Measurements from ENCODE around the gene PLPP3.
A peak's percentile ranks its signal among the peaks of the same experiment; 100 is the strongest.

Gene PLPP3

DNA sequence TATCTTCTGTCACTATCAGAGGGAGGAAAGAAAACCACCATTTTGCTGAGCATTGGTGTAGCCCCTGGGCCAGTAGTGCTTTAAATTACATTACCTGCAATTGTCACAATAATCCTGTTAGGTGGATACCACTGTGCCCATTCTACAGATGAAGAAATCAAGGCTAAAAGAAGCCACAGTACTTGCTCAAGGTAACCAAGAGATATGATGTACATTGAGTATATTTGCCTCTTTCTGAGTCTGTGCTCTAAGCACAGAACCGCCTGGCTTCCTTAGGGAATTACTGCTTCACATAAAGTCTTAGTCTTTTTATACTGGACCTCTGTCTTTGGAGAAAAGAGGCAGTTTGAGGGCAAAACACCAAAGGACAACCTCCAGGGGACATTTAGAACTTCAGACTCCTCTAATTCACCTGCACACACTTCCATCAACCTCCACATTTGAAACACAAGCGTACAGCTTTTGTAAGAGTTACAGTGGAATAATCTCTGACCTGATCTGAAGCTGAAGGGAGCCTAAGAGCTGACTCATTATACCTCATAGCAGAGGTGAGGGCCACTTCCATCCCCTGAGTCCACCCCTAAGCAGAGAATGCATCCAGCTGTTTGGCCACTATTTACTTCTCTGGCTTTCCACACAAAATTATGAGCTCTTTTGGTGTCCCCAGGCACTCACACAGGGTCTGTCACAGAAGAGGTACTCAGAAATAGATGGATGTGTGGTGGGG, 61.8 kb downstream of the PLPP3 start:
- DNase-seq = no peak

DNA sequence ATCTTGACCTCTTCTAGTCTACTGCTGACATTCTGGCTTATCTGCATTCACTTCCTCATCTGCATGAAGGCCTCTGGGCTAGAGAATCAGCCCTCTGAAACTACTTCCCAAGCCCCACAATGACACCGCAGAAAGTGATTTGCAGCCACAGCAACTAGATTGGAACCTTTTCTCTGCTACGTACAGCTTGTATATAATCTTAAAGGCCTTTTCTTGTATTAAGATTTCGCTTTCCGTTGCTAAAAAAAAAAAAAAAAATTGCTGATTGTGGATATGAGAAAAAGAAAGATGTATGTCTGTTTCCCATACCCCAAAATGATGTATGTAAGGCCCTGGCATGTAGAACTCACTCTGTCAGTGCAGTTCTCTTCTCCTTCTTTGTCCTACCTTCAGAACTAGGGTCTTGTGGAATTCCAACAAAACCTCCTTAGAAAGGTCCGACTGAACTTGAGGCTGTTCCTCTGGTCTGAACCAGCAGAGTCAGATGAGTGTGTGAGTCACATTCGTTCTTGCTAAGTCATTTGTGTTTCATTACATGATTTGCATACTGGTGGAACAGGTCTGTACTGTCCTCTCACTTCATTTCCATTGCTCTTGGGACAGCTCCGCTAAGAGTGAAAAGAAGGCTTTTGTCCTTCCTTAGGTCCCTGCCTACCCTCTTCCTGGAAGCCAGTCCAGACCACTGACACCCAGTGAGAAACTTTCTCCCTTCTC, 62.7 kb downstream of the PLPP3 start:
- DNase-seq = peak; percentile 74

DNA sequence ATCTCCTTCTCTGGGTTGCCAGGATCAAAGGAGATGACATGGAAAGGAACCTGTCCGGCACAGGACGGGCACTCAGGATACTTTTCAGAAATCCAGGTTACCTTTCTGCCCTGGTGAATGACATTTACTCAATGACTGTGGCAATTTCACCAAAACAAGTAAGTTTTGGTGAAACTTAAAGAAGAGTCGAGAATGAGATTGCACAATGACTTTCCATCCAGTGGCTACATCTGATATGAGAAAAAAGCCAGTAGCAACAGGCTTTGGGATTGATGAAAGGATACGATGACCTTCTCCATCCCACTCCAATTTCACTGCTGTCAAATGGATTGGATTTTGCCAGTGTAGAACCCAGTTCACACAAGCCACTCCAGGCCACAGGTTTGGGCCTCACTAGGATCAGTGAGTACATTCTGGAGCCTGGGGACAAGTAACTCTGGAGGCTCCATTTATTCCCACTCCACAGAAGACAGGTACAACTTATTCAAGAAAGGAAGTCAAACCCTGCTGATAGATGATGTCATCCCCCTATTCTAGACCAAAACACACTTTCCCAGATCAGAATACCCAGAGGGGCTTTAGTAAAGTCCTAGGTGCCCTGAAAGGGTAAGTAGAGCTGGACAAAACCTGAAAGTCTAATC, 63.3 kb downstream of the PLPP3 start:
- DNase-seq = no peak

DNA sequence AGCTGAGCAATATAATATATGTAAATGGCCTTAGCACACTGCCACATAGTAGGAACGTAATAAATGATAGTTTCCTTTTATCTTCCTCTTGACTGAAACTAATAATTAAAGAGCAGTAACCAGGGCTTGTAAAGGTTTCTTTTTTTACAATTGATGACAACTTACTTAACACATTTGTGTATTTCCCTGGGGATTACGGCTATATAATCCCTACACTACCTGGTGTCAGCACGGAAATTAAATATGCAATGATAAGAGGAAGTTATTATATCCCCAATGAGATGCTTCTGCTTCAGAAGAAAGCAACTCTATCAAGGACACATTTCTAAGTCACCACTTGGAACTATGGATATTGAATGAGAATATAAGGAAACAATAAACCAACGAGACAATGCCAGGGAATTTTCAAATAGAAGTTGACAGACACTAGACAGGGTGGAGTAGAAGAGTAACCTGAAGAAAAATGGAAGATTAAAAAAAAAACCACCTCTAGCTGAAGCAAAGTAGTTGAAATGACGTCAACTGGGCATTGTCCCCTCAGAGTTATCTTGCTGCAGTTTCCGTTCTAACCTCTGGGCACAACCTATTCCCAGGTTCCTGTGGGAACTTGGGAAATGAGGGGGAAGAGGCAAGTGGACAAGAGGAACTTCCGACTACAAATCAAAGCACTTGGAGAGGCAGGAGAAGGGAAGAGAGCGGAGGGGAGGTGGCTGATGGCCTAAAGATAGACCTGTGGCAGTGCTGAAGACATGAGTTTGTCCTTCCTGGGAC, 66.5 kb downstream of the PLPP3 start:
- no peak for DNase-seq

DNA sequence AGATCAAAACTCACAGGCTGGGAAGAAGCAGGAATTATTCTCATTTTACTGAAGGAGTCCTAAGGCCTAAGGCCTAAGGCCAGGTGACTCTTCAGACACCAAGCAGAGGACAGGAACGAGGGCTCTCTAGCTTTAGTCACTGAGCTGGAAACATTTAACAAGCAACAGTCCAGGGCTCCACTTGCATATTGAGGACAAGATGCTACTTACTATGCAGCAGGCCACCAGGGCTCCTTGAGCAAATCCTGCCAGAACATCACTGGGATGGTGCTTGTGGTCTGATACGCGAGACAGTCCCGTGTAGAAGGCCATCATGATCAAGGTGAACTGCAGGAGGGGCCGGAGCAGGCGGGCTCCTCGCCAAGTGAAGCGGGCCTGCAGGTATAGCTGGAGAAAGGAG, 67.6 kb downstream of the PLPP3 start:
- DNase-seq = no peak

DNA sequence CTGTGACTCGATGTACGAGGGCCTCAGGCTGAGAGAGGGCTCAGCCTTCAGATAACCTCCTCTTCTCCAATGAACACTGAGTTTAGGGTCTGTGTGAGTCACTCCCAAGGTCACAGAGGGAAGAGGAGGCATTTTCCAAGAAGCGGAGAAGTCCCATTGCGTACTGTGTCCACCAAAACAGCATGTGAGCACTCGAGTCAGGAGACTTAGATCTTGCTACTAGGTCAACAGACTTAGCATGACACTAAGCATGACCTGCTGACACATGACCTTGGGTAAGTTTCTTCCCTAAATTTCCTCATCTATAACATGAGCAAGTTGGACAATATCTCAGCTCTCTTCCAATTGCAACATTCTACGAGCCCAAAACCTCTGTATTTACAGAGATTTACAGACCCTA, 68.0 kb downstream of the PLPP3 start:
- no peak for DNase-seq

DNA sequence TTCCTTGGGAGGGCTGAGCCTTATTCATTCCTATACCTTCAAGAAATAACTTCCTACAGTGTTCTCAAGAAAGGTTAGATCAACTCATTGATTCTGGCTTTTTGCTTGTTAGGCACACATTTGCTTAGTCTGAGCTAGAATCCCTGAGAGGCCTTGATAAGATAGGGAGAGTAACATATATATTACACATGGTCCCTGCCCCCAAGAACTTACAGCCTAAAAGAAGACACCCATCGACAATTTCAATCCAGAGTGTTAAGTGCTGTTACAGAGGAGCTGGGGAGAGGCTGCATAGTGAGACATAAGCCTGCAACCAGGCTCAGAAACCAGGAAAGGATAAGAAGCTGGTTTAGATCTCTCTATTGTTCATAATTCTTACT, 68.7 kb downstream of the PLPP3 start:
- no peak for DNase-seq

DNA sequence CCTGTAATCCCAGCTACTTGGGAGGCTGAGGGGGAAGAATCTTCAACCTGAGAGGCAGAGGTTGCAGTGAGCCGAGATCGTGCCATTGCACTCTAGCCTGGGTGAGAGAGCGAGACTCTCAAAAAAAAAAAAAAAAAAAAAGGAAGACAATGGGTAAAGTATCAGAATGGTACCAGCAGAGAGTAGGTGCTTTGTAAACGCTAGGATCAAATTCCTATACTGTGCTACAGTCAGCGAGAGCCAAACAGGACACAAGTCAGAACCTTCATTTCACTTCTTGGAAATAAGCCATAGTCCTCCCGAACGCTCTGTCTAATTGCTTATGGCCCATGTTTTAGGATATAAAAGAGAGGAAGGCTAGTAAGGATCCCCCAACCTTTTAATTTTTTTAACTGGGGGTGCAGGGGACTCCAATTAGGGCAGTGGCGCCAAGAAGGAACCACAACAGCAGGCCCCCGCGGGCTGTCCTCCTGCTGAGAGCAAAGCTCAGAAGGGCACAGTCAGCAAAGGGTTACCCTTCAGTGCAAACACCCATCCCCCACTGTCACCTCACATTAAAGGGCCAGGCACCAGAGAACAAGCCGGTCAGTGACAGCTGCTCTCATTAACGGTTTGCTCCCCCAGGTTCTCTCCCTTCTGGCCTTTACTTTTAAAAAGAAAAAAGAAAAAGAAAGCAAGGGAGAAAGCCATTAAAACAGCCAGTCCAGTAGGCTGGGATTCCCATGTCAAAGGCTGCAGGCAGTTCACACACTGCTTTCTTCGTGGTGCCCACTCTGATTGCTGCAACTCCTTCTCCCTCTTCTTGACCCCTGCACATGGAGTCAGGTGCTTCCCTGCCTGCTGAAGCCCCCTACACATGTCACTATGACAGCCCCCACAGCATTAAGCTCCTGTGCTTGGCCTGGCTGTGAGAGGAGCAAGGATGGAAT, 69.4 kb downstream of the PLPP3 start:
- peak; percentile 35 for DNase-seq

DNA sequence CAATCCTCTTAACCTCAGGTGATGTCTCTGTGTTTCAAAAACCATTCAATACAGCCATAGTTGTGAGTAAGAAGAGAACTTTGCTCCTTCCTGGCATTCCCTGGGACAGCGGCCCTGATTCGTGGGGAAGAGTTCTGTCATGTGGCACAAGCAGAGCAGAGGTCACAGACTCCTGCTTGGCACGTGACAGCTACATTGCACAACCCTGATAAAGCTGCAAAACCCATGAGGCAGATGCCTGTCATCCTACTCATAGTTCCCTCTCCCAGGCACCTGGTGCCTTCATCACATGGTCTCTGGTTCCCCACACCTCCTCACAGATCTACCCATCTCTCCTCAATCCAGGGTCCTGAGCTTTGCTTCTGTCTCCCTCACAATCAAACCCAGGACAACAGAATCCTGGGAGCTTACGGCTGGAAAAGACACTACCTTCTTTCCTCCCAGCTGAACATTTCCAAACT, 70.8 kb downstream of the PLPP3 start:
- DNase-seq = peak; percentile 30

DNA sequence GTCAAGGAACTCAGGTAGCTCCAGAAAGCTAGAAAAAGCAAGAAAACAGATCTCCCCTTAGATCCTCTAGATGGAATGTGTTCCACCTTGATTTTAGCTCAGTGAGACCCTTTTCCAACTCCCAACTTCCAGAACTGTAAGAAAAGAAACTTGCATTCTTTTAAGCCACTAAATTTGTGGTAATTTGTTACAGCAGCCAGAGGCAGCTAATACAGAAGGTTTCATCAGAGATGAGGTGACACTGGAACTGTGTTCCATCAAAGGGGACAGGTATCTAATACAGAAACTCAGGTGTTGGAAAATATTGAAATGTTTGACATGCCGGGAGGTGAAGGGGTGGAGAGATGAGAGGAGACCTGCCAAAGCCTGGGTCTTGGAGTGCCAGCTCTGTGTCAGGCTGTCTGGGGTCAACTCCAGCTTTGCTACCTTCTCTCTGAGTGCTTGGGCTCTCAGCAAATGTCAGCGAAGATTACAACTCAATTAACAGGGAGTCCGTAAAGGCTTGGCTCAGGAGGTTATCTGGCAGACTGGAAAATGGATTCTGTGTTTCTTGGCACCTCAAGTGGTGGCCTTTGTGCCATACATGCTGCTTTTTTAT, 71.3 kb downstream of the PLPP3 start:
- DNase-seq = no peak

DNA sequence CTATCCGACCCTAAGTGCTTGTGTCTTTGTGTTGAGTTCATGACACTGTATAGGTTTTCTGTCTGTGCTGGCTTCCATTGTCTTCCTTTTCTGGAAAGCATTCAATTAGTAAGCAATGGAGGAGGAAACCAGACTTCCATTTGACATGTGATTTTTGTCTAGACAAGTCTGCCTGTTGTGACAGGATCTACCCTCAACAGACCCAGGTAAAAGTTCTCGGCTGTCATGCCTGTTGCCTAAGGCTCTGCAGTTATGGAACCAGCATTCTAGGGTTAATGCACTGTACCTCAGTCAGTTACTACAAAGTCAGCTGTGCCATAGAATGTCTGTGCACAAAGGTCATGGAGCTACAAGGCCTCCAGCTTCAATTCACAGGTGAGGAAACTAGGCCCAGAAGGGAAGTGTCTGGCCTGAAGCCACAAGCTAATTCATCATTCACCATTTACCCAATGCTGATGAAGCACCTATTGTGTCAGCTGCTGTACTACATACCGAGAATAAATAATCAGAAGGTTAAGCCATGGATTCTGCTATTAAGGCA, 72.3 kb downstream of the PLPP3 start:
- peak; percentile 72 for DNase-seq

DNA sequence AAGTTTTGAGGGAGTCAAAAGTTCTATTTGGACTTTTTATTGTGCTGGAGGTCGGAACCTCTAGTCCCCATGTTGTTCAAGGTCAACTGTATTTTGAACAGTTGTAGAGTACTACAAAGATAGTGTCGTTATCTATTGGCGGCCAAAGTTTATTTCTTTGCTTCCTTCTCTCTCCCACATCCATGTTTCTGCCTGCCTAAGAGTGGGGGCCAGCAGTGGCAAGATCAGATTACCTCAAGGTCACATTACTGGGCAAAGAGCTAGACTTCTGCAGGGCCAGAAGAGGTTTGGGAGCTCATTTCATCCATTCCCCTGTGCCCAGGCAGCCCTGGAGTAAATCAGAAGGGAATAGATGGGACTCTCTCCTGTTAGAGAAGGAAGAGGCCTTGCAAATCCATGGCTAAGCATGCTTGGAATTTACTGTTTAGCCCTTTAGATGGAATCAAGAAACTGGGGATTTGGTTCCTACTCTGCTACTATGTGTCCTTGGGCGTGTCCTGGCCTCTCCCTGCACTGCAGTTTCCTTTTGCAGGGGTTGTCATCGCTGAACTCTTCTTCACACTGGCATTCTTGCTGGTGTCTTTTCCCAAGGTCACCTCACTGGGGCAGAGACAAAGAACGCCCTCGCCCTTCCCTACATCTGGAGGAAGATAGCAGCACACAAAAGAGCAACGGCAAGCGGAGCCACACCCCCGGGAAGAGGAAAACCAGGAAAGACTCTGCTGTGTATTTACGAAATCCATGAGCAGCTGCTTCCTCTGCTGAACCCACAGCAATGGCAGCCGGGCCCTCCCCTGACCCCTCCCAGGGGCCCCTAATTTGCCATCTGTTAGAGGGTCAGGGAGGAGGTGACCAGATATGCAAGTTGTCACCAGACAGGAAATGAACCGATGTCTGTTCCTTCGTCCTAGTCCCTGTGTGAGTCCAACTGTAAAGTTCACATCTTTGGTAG, 73.3 kb downstream of the PLPP3 start:
- no peak for DNase-seq

DNA sequence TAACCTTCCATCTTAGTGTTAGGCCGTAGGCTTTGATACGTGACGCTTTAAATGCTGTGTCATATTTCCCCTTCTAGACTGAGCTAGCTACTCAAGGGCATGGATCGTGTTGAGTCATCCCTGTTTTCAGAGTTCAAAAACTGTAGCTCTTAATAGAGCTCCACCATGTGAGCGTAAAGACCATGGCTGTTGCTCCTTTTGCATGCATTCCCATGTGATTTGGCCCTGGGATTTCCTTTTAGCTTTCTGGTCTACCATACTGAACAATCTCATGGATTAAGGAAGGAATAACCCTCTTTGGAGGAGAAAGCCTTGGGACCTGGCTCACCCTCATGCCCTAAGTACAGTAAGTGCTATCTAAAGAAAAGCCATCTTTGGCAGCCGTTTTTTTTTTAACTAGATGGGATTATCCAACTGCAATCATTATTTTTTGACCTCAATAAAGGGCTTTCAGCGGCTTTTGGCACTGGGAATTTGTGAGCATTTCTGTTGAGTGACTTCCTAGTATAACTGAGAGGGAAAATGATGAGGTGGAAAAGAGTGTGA, 76.6 kb downstream of the PLPP3 start:
- DNase-seq = peak; percentile 26

DNA sequence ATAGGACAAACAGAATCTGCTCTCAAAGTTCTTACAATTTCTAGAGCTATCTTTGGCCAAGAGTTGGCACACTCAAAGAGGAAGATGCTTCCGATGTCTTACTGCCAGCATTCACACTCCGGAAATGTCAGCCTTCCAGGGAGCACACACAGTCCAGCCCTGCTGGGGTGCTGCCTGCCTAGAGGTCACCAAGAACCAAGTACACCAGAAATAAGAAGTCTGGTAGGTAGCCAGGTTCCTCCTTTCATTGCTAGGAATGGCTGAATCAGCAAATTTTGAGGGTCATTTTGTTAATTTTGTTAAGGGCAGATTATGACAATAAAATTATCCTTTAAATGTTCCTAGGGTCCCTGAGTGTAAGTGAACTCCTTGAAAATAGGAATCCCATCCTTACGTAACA, 77.5 kb downstream of the PLPP3 start:
- DNase-seq = peak; percentile 79

DNA sequence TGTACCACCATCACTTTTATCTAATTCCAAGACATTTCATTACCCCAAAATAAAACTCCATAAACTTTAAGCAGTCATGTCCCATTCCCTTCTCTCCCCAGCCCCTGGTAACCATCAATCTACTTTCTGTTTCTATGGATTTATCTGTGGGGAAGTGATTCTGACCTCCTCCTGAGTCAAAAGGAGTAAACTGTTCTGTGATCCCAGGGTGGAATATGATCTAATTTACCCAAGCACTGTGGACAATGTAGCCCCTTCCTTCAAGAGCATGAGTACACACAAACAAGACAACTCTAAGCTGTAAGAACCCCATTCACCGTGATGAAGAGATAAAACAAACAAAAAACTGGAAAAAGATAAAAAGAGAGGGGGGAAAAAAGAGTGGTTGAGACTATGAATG, 77.9 kb downstream of the PLPP3 start:
- no peak for DNase-seq

DNA sequence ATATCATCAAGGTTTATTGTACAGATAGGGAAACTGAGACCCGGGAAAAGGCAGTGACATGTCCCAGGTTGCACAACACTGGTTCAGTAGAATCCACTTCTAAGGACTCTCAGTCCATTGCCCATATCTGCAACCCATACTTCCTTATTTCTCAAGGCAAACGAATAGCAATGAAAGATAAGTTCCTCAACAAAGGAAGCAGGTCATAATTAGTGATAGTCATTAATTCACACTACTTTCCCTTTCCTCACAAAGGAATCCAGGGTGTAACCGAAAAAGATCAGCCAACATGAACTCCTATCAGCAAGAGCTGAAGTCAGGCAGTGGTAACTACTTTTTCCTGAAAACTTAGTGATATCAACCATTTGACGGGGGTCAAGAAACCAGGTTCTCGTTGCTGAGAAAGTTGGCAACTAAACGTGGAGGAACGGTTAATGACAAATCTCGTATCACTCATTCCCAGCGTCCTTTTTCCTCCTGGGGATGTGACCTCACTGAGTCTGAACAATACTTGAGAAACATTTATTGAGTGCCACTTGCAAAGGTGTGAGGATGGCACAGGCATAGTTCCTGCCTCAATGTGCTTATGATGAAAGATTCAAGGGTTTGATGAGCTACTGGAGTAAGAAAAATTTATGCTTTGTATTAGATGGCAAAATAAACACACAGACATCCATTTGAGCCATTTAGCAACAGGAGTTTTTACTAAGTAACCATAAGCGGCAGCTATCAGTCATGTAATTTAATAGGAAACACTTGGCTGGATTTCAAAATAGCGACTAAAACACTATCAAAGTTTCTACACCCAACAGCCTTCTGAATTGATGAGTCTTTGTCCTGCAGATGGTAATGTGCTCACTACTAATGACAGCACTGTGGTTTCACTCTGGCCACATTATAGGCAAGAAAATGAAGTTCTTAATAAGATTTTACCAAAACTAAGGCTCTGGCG, 82.3 kb downstream of the PLPP3 start:
- no peak for DNase-seq

DNA sequence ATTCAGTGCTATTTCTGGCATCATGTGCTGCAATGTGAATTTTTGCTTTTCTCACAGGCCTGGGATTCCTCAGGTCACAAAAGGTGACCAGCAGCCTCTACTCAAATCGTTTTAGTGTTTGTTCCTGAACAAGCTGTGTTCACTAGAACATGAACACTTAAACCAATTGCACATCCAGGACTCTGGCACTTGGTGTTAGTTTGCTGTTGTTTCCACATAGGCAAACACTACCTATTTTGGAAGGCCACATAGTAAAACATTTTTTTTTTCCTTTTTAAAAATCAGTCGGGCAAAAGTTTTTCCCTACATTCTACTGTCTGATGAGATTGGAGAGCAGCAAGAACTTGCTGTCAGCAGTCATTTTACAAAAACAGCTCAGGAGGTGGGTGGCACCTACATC, 83.2 kb downstream of the PLPP3 start:
- no peak for DNase-seq

DNA sequence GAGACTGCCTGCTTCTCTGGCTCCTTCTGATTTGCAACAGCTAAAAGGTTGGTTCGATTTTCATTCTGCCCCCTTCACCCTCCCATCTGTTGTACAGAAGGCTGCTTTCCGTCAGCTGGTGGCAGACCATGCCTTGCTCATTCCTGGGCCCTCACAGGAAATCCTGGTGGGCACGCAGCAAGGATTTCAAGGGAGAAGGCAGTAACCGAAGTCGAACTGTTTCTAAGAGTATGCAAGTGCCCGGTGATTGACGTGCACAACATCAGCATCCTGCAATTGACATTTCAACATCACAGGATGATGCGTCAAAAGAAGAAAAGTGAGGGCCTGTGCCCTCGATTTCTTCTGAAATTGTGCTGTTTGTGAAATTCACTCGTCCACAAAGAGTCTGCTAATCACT, 83.8 kb downstream of the PLPP3 start:
- no peak for DNase-seq

DNA sequence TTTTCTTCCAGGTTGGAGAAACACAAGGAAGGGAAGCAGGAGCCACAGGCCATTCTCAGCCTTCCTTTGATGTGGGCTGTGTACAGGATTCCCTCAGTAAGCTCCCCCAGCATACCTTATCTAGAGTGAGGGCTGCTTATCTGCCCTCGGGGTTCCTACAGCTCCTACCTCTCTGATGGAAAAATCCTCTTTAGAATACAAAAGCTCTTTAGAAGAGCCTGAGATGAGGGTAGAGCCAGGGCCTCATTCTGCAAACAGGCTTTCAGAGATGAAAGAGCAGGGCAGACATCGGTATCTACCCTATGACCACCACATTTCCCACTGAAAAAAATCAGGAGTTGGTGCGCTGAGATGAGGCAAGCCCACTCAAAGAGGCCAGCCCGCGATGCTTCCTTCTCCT, 85.1 kb downstream of the PLPP3 start:
- DNase-seq = no peak

All from RPMI8226 (cell line).